ENCODE data around the gene GPRASP2. TPM values are rescaled to one million over a fixed set of nuclear protein-coding genes. Genes with fewer than 3 reads are reported as not detected.
"Not testable (repeated sequence)": the region's sequence is repeated elsewhere in the genome, so short reads cannot be mapped to it uniquely, and the experiment has no call there.

Gene GPRASP2
- polyA plus RNA-seq, 1 donor (not counting 4 experiments of a cell fraction or from before 2014, with no cell fraction given), result 4.9 TPM

- Histone ChIP-seq H3K4me2 (ENCODE audit: control insufficient read depth, extremely low read depth, insufficient read depth, low read depth, low read length) (no peak overlapping the region), H3K9me1 (ENCODE audit: control insufficient read depth, extremely low read depth, insufficient read depth, low read length) (no peaks in the 10 kb centered on the region), H2AFZ (ENCODE audit: control insufficient read depth, low read length) (no peak overlapping the region), H3K4me3 (ENCODE audit: control insufficient read depth in 2 of 3, extremely low read depth in 1 of 3, insufficient read depth in 2 of 3, low read depth in 1 of 3, low read length in 3 of 3) (no peak overlapping the region), H3K27me3 (ENCODE audit: control insufficient read depth, extremely low read depth, insufficient read depth, low read length) (peaks cover 8% of the 10 kb centered on the region), H4K20me1 (ENCODE audit: control insufficient read depth, extremely low read depth, insufficient read depth, low read length) (no peaks in the 10 kb centered on the region), H3K4me1 (ENCODE audit: control insufficient read depth, extremely low read depth, insufficient read depth, low read length) (peaks cover 2% of the 10 kb centered on the region), H3K36me3 (ENCODE audit: control insufficient read depth in 2 of 2, extremely low read depth in 1 of 2, insufficient read depth in 2 of 2, low read length in 2 of 2) (no peaks in the 10 kb centered on the region), H3K9ac (ENCODE audit: control insufficient read depth, extremely low read depth, insufficient read depth, low read length) (no peak overlapping the region), H3K79me2 (ENCODE audit: control insufficient read depth, insufficient read depth, low read length) (no peaks in the 10 kb centered on the region), H3K27ac (ENCODE audit: control insufficient read depth, insufficient read depth, low read length) (no peak overlapping the region), H3K9me3 (ENCODE audit: control insufficient read depth, low read depth, low read length) (no peaks in the 10 kb centered on the region)
- FAIRE-seq (no peak), DNase-seq (ENCODE audit: low read depth, low spot score) (no peak)
- dilution Hi-C loops (cut with MboI; ENCODE audit: extremely low pct_ligation_motif_present, low sequenced_read_pairs), result no loop called here
- TF ChIP-seq EZH2 (IDR thresholded peaks at IDR 0.05; ENCODE audit: low read length), result no peak
- TF ChIP-seq, protein P1, sequence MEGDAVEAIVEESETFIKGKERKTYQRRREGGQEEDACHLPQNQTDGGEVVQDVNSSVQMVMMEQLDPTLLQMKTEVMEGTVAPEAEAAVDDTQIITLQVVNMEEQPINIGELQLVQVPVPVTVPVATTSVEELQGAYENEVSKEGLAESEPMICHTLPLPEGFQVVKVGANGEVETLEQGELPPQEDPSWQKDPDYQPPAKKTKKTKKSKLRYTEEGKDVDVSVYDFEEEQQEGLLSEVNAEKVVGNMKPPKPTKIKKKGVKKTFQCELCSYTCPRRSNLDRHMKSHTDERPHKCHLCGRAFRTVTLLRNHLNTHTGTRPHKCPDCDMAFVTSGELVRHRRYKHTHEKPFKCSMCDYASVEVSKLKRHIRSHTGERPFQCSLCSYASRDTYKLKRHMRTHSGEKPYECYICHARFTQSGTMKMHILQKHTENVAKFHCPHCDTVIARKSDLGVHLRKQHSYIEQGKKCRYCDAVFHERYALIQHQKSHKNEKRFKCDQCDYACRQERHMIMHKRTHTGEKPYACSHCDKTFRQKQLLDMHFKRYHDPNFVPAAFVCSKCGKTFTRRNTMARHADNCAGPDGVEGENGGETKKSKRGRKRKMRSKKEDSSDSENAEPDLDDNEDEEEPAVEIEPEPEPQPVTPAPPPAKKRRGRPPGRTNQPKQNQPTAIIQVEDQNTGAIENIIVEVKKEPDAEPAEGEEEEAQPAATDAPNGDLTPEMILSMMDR (optimal IDR thresholded peaks at IDR 0.05 in 1 of 3, IDR thresholded peaks at IDR 0.05 in 1 of 3, conservative IDR thresholded peaks at IDR 0.05 in 1 of 3; ENCODE audit: extremely low read depth in 1 of 3, insufficient read depth in 2 of 3, low read length in 3 of 3), result no peak
Measured at GRCh38 chrX:102715967-102716366, 3.7 kb downstream of the GPRASP2 start.

GRCh38 chrX:102720237-102721168 lies 8.3 kb downstream of the GPRASP2 start, which contains the start of gene GPRASP3:
Gene GPRASP3, plus strand, starts transcription at chrX:102720743. Its CDS starts 28,253 bp downstream, at chrX:102748996.
- Histone ChIP-seq H3K79me2 (ENCODE audit: control insufficient read depth, insufficient read depth, low read length) (no peaks in the 10 kb centered on the region), H4K20me1 (ENCODE audit: control insufficient read depth, extremely low read depth, insufficient read depth, low read length) (no peaks in the 10 kb centered on the region), H3K4me2 (ENCODE audit: control insufficient read depth, extremely low read depth, insufficient read depth, low read depth, low read length) (peak within 1 kb of the TSS; percentile 84), H3K27ac (ENCODE audit: control insufficient read depth, insufficient read depth, low read length) (peak within 1 kb of the TSS; percentile 24), H2AFZ (ENCODE audit: control insufficient read depth, low read length) (peak within 1 kb of the TSS; percentile 92), H3K36me3 (ENCODE audit: control insufficient read depth in 2 of 2, extremely low read depth in 1 of 2, insufficient read depth in 2 of 2, low read length in 2 of 2) (no peaks in the 10 kb centered on the region), H3K9me1 (ENCODE audit: control insufficient read depth, extremely low read depth, insufficient read depth, low read length) (no peaks in the 10 kb centered on the region), H3K9me3 (ENCODE audit: control insufficient read depth, low read depth, low read length) (no peaks in the 10 kb centered on the region), H3K9ac (ENCODE audit: control insufficient read depth, extremely low read depth, insufficient read depth, low read length) (peak within 1 kb of the TSS; percentile 59), H3K27me3 (ENCODE audit: control insufficient read depth, extremely low read depth, insufficient read depth, low read length) (no peaks in the 10 kb centered on the region), H3K4me1 (ENCODE audit: control insufficient read depth, extremely low read depth, insufficient read depth, low read length) (peaks cover 11% of the 10 kb centered on the region), H3K4me3 (ENCODE audit: control insufficient read depth in 2 of 3, extremely low read depth in 1 of 3, insufficient read depth in 2 of 3, low read depth in 1 of 3, low read length in 3 of 3) (peak within 1 kb of the TSS; percentile 35 to 71 (median 64))
- dilution Hi-C loops (cut with MboI; ENCODE audit: extremely low pct_ligation_motif_present, low sequenced_read_pairs), result no loop called here
- TF ChIP-seq EZH2 (IDR thresholded peaks at IDR 0.05; ENCODE audit: low read length), result no peak
- TF ChIP-seq, protein P1 (optimal IDR thresholded peaks at IDR 0.05 in 1 of 3, IDR thresholded peaks at IDR 0.05 in 1 of 3, conservative IDR thresholded peaks at IDR 0.05 in 1 of 3; ENCODE audit: extremely low read depth in 1 of 3, insufficient read depth in 2 of 3, low read length in 3 of 3), result no peak
- FAIRE-seq, result peak; percentile 43
- DNase-seq (ENCODE audit: low read depth, low spot score), result peak; percentile 5

- Histone ChIP-seq H3K4me1 (ENCODE audit: control insufficient read depth, extremely low read depth, insufficient read depth, low read length) (peaks cover 11% of the 10 kb centered on the region), H3K9ac (ENCODE audit: control insufficient read depth, extremely low read depth, insufficient read depth, low read length) (peak overlapping the region; percentile 59), H3K4me2 (ENCODE audit: control insufficient read depth, extremely low read depth, insufficient read depth, low read depth, low read length) (peak overlapping the region; percentile 84), H3K4me3 (ENCODE audit: control insufficient read depth in 2 of 3, extremely low read depth in 1 of 3, insufficient read depth in 2 of 3, low read depth in 1 of 3, low read length in 3 of 3) (peak overlapping the region; percentile 35 to 71 (median 64)), H2AFZ (ENCODE audit: control insufficient read depth, low read length) (peak overlapping the region; percentile 92)
- DNase-seq (ENCODE audit: low read depth, low spot score); H3K36me3 ChIP-seq (ENCODE audit: control insufficient read depth in 2 of 2, extremely low read depth in 1 of 2, insufficient read depth in 2 of 2, low read length in 2 of 2); H3K9me3 ChIP-seq (ENCODE audit: control insufficient read depth, low read depth, low read length); H3K9me1 ChIP-seq (ENCODE audit: control insufficient read depth, extremely low read depth, insufficient read depth, low read length); H3K79me2 ChIP-seq (ENCODE audit: control insufficient read depth, insufficient read depth, low read length); H3K27me3 ChIP-seq (ENCODE audit: control insufficient read depth, extremely low read depth, insufficient read depth, low read length); FAIRE-seq; H4K20me1 ChIP-seq (ENCODE audit: control insufficient read depth, extremely low read depth, insufficient read depth, low read length); dilution Hi-C loops (cut with MboI; ENCODE audit: extremely low pct_ligation_motif_present, low sequenced_read_pairs); H3K27ac ChIP-seq (ENCODE audit: control insufficient read depth, insufficient read depth, low read length): not testable (repeated sequence)
Measured at GRCh38 chrX:102721169-102721506, 8.9 kb downstream of the GPRASP2 start.

Measured in keratinocyte (primary cell).